Activated B cell treated with CpG ODN at 0.5 μM for 24 hours (primary cell): ENCODE data around the gene TBCB. TPM values are rescaled to one million over a fixed set of nuclear protein-coding genes. Genes with fewer than 3 reads are reported as not detected.
"Not testable (repeated sequence)": the region's sequence is repeated elsewhere in the genome, so short reads cannot be mapped to it uniquely, and the experiment has no call there.

Source experiments
- ATAC-seq: fragments of 200-7000 bp; cut with Tn5 transposase; one replicate; pipeline ENCODE4 v1.10.0; 2021; ENCODE audit warnings: low read depth, mild to moderate bottlenecking, moderate library complexity
- CTCF ChIA-PET: fragments of 350-600 bp; sonication (Branson Sonifier 250); formaldehyde crosslinking; loops from one replicate; lab custom pipeline; 2021; ENCODE audit warnings: antibody characterized with exemption; lab: Charles Lee
- POLR2A ChIA-PET: fragments of 350-600 bp; sonication (Branson Sonifier 250); formaldehyde crosslinking; loops from one replicate; lab custom pipeline; 2021; ENCODE audit warnings: antibody characterized with exemption; lab: Charles Lee
- DNase-seq: peaks from one replicate; pipeline ENCODE4 v3.0.0; 2022
- H3K27ac Mint-ChIP-seq: one replicate; pipeline ENCODE4 v1.8.0; 2020; ENCODE audit warnings: mixed read lengths
- H3K27me3 Mint-ChIP-seq: one replicate; pipeline ENCODE4 v1.8.0; 2021; ENCODE audit warnings: mixed read lengths
- H3K36me3 Mint-ChIP-seq: one replicate; pipeline ENCODE4 v1.8.0; 2021; ENCODE audit warnings: low read depth, mixed read lengths
- H3K4me1 Mint-ChIP-seq: one replicate; pipeline ENCODE4 v1.8.0; 2021; ENCODE audit warnings: mixed read lengths
- H3K4me3 Mint-ChIP-seq: one replicate; pipeline ENCODE4 v1.8.0; 2020; ENCODE audit warnings: mild to moderate bottlenecking, mixed read lengths
- H3K9me3 Mint-ChIP-seq: one replicate; pipeline ENCODE4 v1.8.0; 2020; ENCODE audit warnings: mixed read lengths
- intact Hi-C: fragments of 100-400 bp; cut with micrococcal nuclease; formaldehyde crosslinking; loops from one replicate; pipeline ENCODE4 v1.15.1; 2024
- total RNA-seq: library from RNA; stranded (reverse); gene quantifications from 2 replicates; pipeline ENCODE4 v1.2.3, GENCODE V29; 2022
- TF ChIP-seq, protein P1 (sequence below): fragments of 200-600 bp; IDR thresholded peaks from one replicate; pipeline ENCODE4 v1.8.0; 2022; ENCODE audit warnings: antibody characterized with exemption, mild to moderate bottlenecking

The TBCB gene
- total RNA-seq, 1 donor from 2014 or later: 144 TPM

DNA sequence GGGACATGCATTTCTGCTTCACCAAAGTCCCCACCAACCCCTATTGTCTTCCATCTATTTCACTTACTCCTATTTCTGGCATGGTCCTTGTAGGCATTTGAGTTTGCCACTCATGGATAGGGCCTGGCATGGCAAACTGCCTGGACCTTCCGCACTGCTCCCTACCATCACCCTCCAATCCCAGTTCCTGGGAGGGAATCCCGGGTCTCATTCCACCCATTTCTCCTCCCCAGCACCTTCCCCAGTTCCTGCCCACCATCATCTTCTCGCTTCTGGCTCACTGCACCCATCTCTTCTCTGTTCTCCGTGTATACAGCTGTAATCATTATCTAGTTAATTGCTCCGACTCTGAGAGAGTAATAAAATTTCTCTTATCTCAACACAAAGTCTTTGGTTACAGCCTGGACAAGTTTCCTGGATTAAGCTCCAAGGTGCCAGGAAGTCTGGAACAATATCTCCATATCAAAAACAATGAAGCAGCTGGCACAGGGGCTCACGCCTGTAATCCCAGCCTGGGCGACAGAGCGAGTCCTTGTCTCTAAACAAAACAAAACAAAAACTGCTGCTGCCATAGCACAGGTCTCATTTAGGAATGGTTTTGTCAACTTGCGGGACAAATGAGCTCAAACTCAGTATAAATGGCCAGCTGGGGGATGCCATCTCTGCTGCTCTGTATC, 54.0 kb downstream of the TBCB start:
- no peaks in the 10 kb centered on the region for H3K36me3 Mint-ChIP-seq
- no peaks in the 10 kb centered on the region for H3K27me3 Mint-ChIP-seq
- ATAC-seq (no peak), DNase-seq (no peak)
- no peaks in the 10 kb centered on the region for H3K9me3 Mint-ChIP-seq
- TF ChIP-seq, protein P1, sequence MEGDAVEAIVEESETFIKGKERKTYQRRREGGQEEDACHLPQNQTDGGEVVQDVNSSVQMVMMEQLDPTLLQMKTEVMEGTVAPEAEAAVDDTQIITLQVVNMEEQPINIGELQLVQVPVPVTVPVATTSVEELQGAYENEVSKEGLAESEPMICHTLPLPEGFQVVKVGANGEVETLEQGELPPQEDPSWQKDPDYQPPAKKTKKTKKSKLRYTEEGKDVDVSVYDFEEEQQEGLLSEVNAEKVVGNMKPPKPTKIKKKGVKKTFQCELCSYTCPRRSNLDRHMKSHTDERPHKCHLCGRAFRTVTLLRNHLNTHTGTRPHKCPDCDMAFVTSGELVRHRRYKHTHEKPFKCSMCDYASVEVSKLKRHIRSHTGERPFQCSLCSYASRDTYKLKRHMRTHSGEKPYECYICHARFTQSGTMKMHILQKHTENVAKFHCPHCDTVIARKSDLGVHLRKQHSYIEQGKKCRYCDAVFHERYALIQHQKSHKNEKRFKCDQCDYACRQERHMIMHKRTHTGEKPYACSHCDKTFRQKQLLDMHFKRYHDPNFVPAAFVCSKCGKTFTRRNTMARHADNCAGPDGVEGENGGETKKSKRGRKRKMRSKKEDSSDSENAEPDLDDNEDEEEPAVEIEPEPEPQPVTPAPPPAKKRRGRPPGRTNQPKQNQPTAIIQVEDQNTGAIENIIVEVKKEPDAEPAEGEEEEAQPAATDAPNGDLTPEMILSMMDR: no peak
- H3K27ac Mint-ChIP-seq: no peak overlapping the region
- H3K4me3 Mint-ChIP-seq: no peak overlapping the region
- ChIA-PET POLR2A (interaction anchor here (0.6 to 2.5 kb wide), 3 partner anchors 42 to 1102 kb away, joined by 4 to 15 read pairs (median 4); partner anchors contain the start of genes POLR2I and TBCB), CTCF (interaction anchor here (1.1 to 7.7 kb wide), 6 partner anchors 16 to 287 kb away, joined by 3 to 68 read pairs (median 3); partner anchors contain the start of gene CAPNS1)
- peaks cover 3% of the 10 kb centered on the region for H3K4me1 Mint-ChIP-seq
- intact Hi-C loops: no loop called here

DNA sequence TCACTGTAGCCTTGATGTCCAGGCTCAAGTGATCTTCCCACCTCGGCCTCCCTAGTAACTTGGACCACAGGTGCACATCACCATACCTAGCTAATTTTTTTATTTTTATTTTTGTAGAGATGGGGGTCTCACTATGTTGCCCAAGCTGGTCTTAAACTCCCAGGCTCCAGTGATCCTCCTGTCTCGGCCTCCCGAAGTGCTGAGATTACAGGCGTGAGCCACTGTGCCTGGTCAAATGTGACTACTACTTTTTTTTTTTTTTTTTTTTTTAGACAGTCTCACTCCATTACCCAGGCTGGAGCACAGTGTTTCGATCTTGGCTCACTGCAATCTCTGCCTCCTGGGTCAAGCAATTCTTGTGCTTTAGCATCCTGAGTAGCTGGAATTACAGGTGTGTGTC, 57.6 kb downstream of the TBCB start:
- DNase-seq (no peak), ATAC-seq (no peak)
- peaks cover 3% of the 10 kb centered on the region for H3K4me1 Mint-ChIP-seq
- intact Hi-C loops: no loop called here
- H3K9me3 Mint-ChIP-seq: no peaks in the 10 kb centered on the region
- no peak overlapping the region for H3K27ac Mint-ChIP-seq
- POLR2A ChIA-PET: no interaction called here
- TF ChIP-seq, protein P1: no peak
- CTCF ChIA-PET: interaction anchor here (1.0 to 7.7 kb wide), 2 partner anchors 8 to 46 kb away, joined by 3 to 68 read pairs; no protein-coding TSS in a partner anchor
- H3K4me3 Mint-ChIP-seq: no peak overlapping the region
- no peaks in the 10 kb centered on the region for H3K36me3 Mint-ChIP-seq
- H3K27me3 Mint-ChIP-seq: no peaks in the 10 kb centered on the region

DNA sequence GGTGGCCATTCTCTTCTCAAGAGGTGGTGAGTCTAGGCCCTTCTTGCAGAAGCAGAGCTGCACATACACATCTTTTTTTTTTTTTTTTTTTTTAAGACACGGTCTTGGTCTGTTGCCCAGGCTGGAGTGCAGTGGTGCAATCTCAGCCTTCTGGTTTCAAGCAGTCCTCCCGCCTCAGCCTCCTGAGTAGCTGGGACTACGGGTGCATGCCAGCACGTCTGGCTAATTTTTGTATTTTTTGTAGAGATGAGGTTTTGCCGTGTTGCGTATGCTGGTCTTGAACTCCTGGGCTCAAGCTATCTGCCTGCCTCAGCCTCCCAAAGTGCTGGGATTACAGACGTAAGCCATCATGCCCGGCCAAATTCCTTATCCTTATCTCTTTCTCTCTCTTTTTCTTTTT, 58.6 kb downstream of the TBCB start:
- H3K27ac Mint-ChIP-seq, H3K4me1 Mint-ChIP-seq, DNase-seq, intact Hi-C loops, ATAC-seq, H3K36me3 Mint-ChIP-seq, H3K4me3 Mint-ChIP-seq, H3K27me3 Mint-ChIP-seq, H3K9me3 Mint-ChIP-seq, POLR2A ChIA-PET: not testable (repeated sequence)
- CTCF ChIA-PET: interaction anchor here (7.7 kb wide), 1 partner anchor 47 kb away, joined by 68 read pairs; no protein-coding TSS in a partner anchor

Other genes starting within 250 kb of the TBCB start
- not detected in 2 replicates for gene APLP1, start 246.9 kb upstream of the TBCB start, total RNA-seq
- 120 and 143 TPM in 2 replicates for gene NFKBID, start 214.9 kb upstream of the TBCB start, total RNA-seq
- gene HCST, start 212.9 kb upstream of the TBCB start, total RNA-seq: 2.9 and 3.5 TPM in 2 replicates
- 0.83 TPM in 1 of 2 replicates, not detected in the other for gene TYROBP, start 207.2 kb upstream of the TBCB start, total RNA-seq
- 1.8 TPM in 2 replicates for gene LRFN3, start 179.1 kb upstream of the TBCB start, total RNA-seq
- 20.3 and 21.9 TPM in 2 replicates for gene SDHAF1, start 120.3 kb upstream of the TBCB start, total RNA-seq
- gene SYNE4, start 106.7 kb upstream of the TBCB start, total RNA-seq: 2.1 and 3.7 TPM in 2 replicates
- 32.7 and 39.7 TPM in 2 replicates for gene ALKBH6, start 101.3 kb upstream of the TBCB start, total RNA-seq
- gene CLIP3, start 82.6 kb upstream of the TBCB start, total RNA-seq: 0.20 and 0.62 TPM in 2 replicates
- 2.3 and 2.4 TPM in 2 replicates for gene THAP8, start 61.2 kb upstream of the TBCB start, total RNA-seq
- 2.7 and 3.3 TPM in 2 replicates for gene WDR62, start 60.6 kb upstream of the TBCB start, total RNA-seq
- not detected in 2 replicates for gene OVOL3, start 4.3 kb upstream of the TBCB start, total RNA-seq
- gene POLR2I, start 593 bp upstream of the TBCB start, total RNA-seq: 46.6 and 51.6 TPM in 2 replicates
- gene CAPNS1, start 24.6 kb downstream of the TBCB start, total RNA-seq: 442 and 477 TPM in 2 replicates
- gene COX7A1, start 37.0 kb downstream of the TBCB start, total RNA-seq: not detected in 2 replicates
- 2.3 and 3.2 TPM in 2 replicates for gene ZNF565, start 99.2 kb downstream of the TBCB start, total RNA-seq
- 57.8 and 63.2 TPM in 2 replicates for gene ZNF146, start 99.6 kb downstream of the TBCB start, total RNA-seq